ENCODE measurements around the gene TTC28.

TTC28 gene

DNA sequence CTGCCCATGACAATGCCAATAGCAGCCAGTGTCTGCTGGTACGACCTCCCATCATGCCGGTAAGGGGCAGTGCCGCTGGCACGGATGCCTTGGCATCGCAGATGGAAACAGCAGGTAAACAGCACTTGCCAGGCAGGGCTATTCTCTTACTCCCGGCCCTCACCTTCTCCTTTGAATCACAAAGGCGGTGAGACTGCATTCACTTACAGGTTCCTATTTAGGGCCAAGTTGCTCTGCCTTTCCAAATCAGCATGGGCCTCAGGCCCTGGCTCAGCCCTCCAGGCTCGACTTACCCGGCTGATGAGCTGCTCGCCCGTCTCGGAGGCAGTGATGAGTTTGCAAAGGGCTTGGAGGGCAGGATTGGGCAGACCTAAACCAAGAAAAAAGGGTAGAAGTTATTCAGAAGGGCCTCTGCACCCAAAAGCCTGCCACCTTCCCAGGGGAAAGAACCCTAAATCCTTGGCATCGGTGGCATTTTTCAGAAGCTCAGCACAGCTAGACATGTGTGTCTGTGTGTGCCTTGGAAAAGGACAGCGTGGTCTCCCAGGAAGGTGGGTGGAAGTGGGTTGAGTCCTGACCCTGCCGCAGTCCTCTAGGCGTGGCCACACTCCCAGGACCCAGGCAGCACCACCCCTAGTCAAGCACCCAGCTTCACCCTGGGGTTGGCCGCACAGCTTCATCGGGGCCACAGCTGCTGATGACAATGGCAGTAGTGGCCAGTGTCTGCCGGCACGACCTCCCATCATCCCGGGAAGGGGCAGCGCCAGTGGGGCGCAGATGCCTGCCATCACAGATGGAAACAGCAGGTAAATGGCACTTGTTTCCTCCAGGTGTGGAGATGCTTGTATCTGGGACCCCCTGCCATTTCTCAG is 687.1 kb downstream of the TTC28 start:
- DNase-seq (ENCODE audit: low read depth, low spot score), result no peak

- no peak for DNase-seq (ENCODE audit: low read depth, low spot score)
Observed at GRCh38 chr22:27991586-27992293, 687.9 kb downstream of the TTC28 start.

DNA sequence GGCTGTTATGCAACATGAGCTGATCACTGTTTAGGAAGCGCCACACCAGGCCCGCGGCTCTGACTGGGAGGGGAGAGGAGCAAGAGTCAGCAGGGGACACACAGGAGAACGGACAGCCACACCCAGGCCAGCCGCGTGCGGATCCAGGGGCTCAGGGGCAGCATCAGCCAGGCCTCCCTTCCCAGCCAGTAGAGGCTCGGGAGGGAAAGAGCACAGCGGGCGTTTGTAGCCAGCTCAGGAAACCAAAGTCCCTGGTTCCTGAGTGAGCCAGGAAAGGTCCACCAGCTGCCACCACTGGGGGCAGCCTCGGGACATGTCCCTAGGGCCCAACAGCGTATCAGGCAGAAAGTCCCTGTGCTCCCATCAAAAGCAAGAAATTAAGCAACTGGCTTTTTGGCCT is 688.8 kb downstream of the TTC28 start:
- DNase-seq (ENCODE audit: low read depth, low spot score), result no peak

- DNase-seq (ENCODE audit: low read depth, low spot score), result no peak
Observed at GRCh38 chr22:27990451-27990840, 689.2 kb downstream of the TTC28 start.

GRCh38 chr22:27989758-27990450 is 689.7 kb downstream of the TTC28 start:
- DNase-seq (ENCODE audit: low read depth, low spot score), result no peak

DNA sequence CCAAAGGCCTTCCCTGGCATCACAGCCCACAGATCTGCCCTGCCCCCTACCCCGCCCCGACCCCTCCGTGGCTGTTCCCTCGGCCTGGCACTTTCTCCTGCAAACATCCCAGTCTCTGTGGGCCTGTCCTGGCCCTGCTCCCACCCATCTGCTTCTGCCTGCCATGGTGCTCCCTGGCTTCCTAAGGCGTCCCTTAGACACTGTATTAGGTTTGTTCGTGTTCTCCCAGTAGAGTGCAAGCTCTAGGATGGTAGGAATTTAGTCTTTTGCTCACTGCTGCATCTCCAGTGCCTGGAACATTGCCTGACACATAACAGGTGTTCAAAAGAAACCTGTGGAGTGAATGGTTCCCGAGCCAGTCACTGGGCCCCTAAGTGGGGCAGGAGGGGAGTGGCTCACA is 690.9 kb downstream of the TTC28 start:
- DNase-seq (ENCODE audit: low read depth, low spot score), result no peak

- DNase-seq (ENCODE audit: low read depth, low spot score), result no peak
Observed at GRCh38 chr22:27987557-27987956, 692.1 kb downstream of the TTC28 start.

DNA sequence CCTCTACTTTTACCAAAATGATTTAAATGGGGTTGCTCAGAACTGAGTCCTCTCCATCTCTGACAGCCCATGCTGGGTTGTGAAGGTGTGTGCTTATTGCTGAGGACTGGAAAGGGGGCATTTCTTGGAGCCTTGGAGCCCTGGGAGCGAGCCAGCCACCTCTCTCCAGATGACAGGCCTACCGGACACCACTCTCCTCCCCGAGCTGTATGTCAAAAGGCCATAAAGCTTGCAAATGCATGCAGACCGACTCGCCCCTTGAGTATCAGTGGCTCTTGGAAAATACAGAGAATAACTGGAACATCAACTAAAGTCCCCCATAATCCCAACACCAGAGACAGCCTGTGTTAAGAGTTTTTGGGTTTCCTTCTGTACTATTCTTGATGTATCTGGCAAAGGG is 692.7 kb downstream of the TTC28 start:
- DNase-seq (ENCODE audit: low read depth, low spot score), result no peak

- DNase-seq (ENCODE audit: low read depth, low spot score), result no peak
Observed at GRCh38 chr22:27986459-27986858, 693.2 kb downstream of the TTC28 start.

- no peak for DNase-seq (ENCODE audit: low read depth, low spot score)
Observed at GRCh38 chr22:27985323-27986275, 694.0 kb downstream of the TTC28 start.

- no peak for DNase-seq (ENCODE audit: low read depth, low spot score)
Observed at GRCh38 chr22:27984723-27985122, 694.9 kb downstream of the TTC28 start.

DNA sequence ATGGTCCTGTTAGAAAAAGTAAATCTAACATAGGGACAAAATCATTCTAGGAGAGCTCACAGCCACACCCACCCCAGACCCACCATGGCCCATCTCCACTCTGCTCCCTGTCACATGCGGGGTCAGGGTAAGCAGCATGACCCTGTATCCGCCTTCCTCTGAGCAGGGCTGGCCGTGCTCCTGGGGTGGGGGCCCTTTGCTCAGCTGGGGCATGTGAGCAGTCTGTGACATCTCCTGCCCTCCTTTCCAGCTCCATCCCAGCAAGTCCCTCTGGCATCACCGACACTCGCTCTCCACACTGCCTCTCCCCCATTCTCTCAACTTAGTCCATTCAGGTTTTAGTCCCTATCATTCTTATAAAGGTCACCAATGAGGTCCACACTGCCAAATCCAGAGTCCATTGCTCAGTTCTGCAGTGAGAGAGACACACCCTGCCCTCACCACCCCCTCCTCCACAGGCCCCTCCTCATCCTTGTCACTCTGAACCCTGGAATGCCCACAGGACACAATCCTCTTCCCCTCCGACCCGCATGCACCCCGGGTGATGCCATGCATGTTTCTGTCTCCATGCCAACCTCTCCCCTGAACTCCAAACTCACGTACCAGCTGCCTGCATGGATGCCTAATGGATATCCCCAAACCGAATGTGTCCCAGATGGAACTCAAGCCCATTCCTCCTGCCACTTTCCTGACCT is 695.5 kb downstream of the TTC28 start:
- DNase-seq (ENCODE audit: low read depth, low spot score), result no peak

GRCh38 chr22:27983361-27983791 is 696.3 kb downstream of the TTC28 start:
- no peak for DNase-seq (ENCODE audit: low read depth, low spot score)

- no peak for DNase-seq (ENCODE audit: low read depth, low spot score)
Observed at GRCh38 chr22:27982630-27983180, 696.9 kb downstream of the TTC28 start.

GRCh38 chr22:27982106-27982505 is 697.5 kb downstream of the TTC28 start:
- no peak for DNase-seq (ENCODE audit: low read depth, low spot score)

DNA sequence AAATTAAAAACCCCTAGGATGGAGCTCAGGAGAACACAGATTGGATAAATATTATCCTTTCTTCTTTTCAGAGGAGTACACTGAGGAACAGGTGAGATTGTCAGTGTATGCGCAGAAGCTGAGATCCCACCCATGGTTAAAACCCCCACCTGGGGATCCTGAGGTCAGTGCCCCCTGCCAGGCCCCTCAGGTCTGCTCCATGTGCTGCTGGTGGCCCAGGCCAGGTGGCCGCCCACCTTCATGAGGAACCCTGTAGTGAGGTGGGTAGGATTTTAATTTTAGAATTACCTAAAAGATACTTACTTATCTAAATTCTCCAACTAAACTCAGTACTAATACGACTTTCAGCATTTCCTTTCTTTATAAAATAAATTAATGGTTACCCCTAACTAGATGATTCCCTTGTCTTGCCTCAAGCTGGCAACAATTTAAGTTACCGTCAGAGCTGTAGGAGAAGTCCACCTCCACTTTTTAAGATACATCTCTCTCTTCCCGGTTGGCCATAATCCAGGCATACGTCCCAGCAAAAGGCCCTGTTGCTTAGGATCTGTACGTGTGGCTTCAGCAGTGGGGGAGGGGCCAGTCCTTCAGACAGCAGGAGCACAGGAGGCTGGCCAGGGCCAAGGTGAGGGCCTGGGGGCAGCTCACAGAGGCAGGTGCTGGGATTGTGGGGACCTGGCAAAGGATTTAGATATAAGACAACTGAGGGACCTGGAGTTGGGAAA is 699.1 kb downstream of the TTC28 start:
- DNase-seq (ENCODE audit: low read depth, low spot score), result no peak

GRCh38 chr22:27978802-27979201 is 700.8 kb downstream of the TTC28 start:
- DNase-seq (ENCODE audit: low read depth, low spot score), result no peak

DNA sequence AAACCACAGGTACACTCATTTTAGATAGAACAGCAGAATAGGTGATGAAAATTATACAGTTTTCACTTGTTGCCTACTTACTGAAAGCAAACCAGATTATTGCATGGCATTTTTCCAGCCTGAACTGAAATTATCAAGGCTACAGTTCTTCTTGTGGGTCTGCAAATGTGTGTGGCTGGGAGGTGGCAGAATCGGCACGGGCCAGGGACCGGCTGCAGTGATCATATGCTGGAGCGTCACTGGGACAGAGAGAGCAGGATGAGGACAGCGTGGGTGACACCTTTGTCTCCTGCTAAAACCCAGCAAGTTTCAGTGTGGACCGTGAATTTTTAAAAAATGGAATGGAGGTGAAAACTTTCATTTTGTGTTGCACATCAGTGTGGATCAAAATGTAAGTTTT is 701.3 kb downstream of the TTC28 start:
- DNase-seq (ENCODE audit: low read depth, low spot score), result no peak

DNA sequence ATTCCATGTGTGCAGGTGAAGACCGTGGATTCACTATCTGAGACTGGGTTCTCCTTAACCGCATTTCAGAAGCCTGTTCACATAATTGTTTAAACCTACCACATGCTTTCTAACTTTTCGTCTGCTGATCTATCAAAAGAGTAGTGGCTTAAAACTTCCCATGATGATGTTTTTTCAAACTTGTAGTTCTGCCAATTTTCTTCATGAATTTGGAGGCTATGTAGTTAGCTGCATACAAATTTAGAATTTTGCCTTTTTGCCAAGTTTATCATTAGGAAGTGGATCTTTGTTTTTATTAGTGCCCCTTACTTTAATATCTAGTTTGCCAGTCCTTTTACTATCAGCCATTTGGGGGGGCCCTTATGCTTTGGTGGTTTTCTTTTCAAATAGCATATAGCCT is 703.1 kb downstream of the TTC28 start:
- no peak for DNase-seq (ENCODE audit: low read depth, low spot score)

Measured in activated CD4-positive, CD25-positive, alpha-beta regulatory T cell treated with anti-CD3 and anti-CD28 coated beads, Interleukin-2, amount 50 U/mL, for 16 hours (primary cell).